ENCODE data around the gene CTSC. TPM values are rescaled to one million over a fixed set of nuclear protein-coding genes. Genes with fewer than 3 reads are reported as not detected.

CTSC gene
- polyA plus RNA-seq, 1 donor from 2014 or later = 5.2 TPM

- Histone ChIP-seq H3K9me2 (ENCODE audit: insufficient read depth, low read length) (no peaks in the 10 kb centered on the region), H3F3A (ENCODE audit: insufficient read depth, low read length, poor library complexity, severe bottlenecking) (no peaks in the 10 kb centered on the region), H2AFZ (ENCODE audit: low read depth, low read length) (no peak overlapping the region), H3K79me2 (replicated peaks; ENCODE audit: insufficient read depth, low read length) (no peaks in the 10 kb centered on the region), H3K36me3 (ENCODE audit: insufficient read depth, low read length) (no peaks in the 10 kb centered on the region), H3K9ac (ENCODE audit: low read length) (no peak overlapping the region), H4K20me1 (ENCODE audit: insufficient read depth) (no peaks in the 10 kb centered on the region), H3K4me2 (ENCODE audit: low read length) (no peak overlapping the region), H3K27ac (ENCODE audit: low read length) (no peak overlapping the region), H3K4me3 (ENCODE audit: low read length) (no peak overlapping the region), H3K27me3 (ENCODE audit: insufficient read depth, low read depth, low read length) (no peaks in the 10 kb centered on the region), H3K9me3 (ENCODE audit: low read length) (no peaks in the 10 kb centered on the region)
- TF ChIP-seq EP300 (conservative IDR thresholded peaks at IDR 0.05; ENCODE audit: poor library complexity, severe bottlenecking) (no peak), POLR2AphosphoS5 (IDR thresholded peaks at IDR 0.05) (no peak), MXI1 (conservative IDR thresholded peaks at IDR 0.05; ENCODE audit: poor library complexity, severe bottlenecking) (no peak), REST (IDR thresholded peaks at IDR 0.05; ENCODE audit: borderline replicate concordance) (no peak), SMC3 (conservative IDR thresholded peaks at IDR 0.05; ENCODE audit: poor library complexity) (no peak), EZH2 (IDR thresholded peaks at IDR 0.05; ENCODE audit: borderline replicate concordance, insufficient read depth, low read length, poor library complexity, severe bottlenecking) (no peak), TAF1 (IDR thresholded peaks at IDR 0.05; ENCODE audit: low read depth) (no peak), RAD21 (conservative IDR thresholded peaks at IDR 0.05) (no peak), CTCF (IDR thresholded peaks at IDR 0.05; ENCODE audit: poor library complexity, severe bottlenecking) (no peak)
Observed at GRCh38 chr11:88317536-88317935, 20.0 kb downstream of the CTSC start.

DNA sequence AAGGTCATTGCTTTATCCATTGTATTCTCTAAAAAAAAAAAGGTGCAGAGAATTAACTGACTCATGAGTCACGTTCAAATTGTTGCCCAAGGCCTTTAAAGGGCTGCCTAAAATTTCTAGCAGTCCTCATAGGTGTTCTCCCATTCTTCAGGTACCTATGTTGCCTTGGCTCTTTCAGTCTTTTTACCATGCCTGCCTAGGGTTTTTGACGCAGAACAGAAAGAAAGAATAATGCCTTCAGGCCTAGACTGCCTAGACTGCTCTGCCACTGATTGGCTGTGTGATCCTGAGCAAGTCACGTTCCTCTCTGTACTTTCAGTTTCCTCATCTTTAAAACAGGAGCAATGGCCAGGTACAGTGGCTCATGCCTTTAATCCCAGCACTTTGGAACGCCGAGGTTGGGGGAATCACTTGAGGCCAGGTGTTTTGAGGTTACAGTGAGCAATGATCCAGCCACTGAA, 21.5 kb downstream of the CTSC start:
- H3K4me2 ChIP-seq (ENCODE audit: low read length) = no peak overlapping the region
- no peak overlapping the region for H3K27ac ChIP-seq (ENCODE audit: low read length)
- no peaks in the 10 kb centered on the region for H3K9me3 ChIP-seq (ENCODE audit: low read length)
- H2AFZ ChIP-seq (ENCODE audit: low read depth, low read length) = no peak overlapping the region
- no peak overlapping the region for H3K9ac ChIP-seq (ENCODE audit: low read length)
- H4K20me1 ChIP-seq (ENCODE audit: insufficient read depth) = no peaks in the 10 kb centered on the region
- no peaks in the 10 kb centered on the region for H3K9me2 ChIP-seq (ENCODE audit: insufficient read depth, low read length)
- H3F3A ChIP-seq (ENCODE audit: insufficient read depth, low read length, poor library complexity, severe bottlenecking) = no peaks in the 10 kb centered on the region
- H3K27me3 ChIP-seq (ENCODE audit: insufficient read depth, low read depth, low read length) = no peaks in the 10 kb centered on the region
- H3K36me3 ChIP-seq (ENCODE audit: insufficient read depth, low read length) = no peaks in the 10 kb centered on the region
- TF ChIP-seq EP300 (conservative IDR thresholded peaks at IDR 0.05; ENCODE audit: poor library complexity, severe bottlenecking) = no peak
- no peak for TF ChIP-seq CTCF (IDR thresholded peaks at IDR 0.05; ENCODE audit: poor library complexity, severe bottlenecking)
- no peak for TF ChIP-seq REST (IDR thresholded peaks at IDR 0.05; ENCODE audit: borderline replicate concordance)
- no peak for TF ChIP-seq EZH2 (IDR thresholded peaks at IDR 0.05; ENCODE audit: borderline replicate concordance, insufficient read depth, low read length, poor library complexity, severe bottlenecking)
- TF ChIP-seq SMC3 (conservative IDR thresholded peaks at IDR 0.05; ENCODE audit: poor library complexity) = no peak
- TF ChIP-seq TAF1 (IDR thresholded peaks at IDR 0.05; ENCODE audit: low read depth) = no peak
- TF ChIP-seq MXI1 (conservative IDR thresholded peaks at IDR 0.05; ENCODE audit: poor library complexity, severe bottlenecking) = no peak
- no peak for TF ChIP-seq RAD21 (conservative IDR thresholded peaks at IDR 0.05)
- no peak for TF ChIP-seq POLR2AphosphoS5 (IDR thresholded peaks at IDR 0.05)
- H3K4me3 ChIP-seq (ENCODE audit: low read length) = no peak overlapping the region
- H3K79me2 ChIP-seq (replicated peaks; ENCODE audit: insufficient read depth, low read length) = no peaks in the 10 kb centered on the region
